ENCODE data around the gene FBH1. TPM values are rescaled to one million over a fixed set of nuclear protein-coding genes. Genes with fewer than 3 reads are reported as not detected.

Gene FBH1
- total RNA-seq, 2 experiments from 2014 or later, result 33.9 to 34.2 TPM

DNA sequence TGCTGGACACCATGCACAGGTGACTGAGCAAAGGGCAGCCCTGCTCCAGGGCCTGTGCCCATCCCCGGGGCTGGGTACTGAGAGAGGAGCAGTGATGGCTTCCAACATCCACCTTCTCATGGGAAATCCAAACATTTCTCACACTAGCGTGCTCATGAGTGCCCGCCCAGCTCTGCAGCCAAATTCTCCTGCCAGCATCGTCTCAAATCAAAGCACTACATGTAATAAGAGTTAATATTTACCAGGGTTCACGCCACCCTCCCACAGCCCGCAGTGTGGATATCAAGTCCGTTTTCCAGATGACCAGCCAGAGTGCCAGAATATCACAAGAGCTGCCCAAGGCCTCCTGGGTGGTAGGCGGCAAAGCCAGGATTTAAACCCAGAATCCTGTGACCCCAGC lies 75.2 kb downstream of the FBH1 start:
- Mint-ChIP-seq H3K27me3 (no peaks in the 10 kb centered on the region), H3K4me3 (no peak overlapping the region), H3K4me1 (ENCODE audit: low read depth) (peaks cover 5% of the 10 kb centered on the region), H3K27ac (no peak overlapping the region), H3K36me3 (ENCODE audit: low read depth) (peaks cover 11% of the 10 kb centered on the region), H3K9me3 (no peaks in the 10 kb centered on the region)
- H3K4me1 ChIP-seq (ENCODE audit: insufficient read depth, low read length), result peaks cover 4% of the 10 kb centered on the region
- ATAC-seq (ENCODE audit: poor library complexity) (no peak), DNase-seq (no peak)
- intact Hi-C loops (cut with DNase I, micrococcal nuclease), result no loop called here
- H3K27ac ChIP-seq (ENCODE audit: low read depth in 1 of 2, low read length in 2 of 2), result no peak overlapping the region
- H3K4me3 ChIP-seq (ENCODE audit: low read length), result no peak overlapping the region
- POLR2A ChIA-PET, result no interaction called here
- H3K9me3 ChIP-seq (ENCODE audit: control insufficient read depth in 1 of 2, insufficient read depth in 1 of 2, low read length in 2 of 2), result no peaks in the 10 kb centered on the region
- CTCF ChIA-PET, result no interaction called here
- H3K36me3 ChIP-seq (ENCODE audit: insufficient read depth, low read length), result peaks cover 51% of the 10 kb centered on the region
- TF ChIP-seq, protein P1, sequence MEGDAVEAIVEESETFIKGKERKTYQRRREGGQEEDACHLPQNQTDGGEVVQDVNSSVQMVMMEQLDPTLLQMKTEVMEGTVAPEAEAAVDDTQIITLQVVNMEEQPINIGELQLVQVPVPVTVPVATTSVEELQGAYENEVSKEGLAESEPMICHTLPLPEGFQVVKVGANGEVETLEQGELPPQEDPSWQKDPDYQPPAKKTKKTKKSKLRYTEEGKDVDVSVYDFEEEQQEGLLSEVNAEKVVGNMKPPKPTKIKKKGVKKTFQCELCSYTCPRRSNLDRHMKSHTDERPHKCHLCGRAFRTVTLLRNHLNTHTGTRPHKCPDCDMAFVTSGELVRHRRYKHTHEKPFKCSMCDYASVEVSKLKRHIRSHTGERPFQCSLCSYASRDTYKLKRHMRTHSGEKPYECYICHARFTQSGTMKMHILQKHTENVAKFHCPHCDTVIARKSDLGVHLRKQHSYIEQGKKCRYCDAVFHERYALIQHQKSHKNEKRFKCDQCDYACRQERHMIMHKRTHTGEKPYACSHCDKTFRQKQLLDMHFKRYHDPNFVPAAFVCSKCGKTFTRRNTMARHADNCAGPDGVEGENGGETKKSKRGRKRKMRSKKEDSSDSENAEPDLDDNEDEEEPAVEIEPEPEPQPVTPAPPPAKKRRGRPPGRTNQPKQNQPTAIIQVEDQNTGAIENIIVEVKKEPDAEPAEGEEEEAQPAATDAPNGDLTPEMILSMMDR (IDR thresholded peaks at IDR 0.05), result no peak
- H3K27me3 ChIP-seq (ENCODE audit: control insufficient read depth in 1 of 2, insufficient read depth in 2 of 2, low read length in 2 of 2), result no peaks in the 10 kb centered on the region

DNA sequence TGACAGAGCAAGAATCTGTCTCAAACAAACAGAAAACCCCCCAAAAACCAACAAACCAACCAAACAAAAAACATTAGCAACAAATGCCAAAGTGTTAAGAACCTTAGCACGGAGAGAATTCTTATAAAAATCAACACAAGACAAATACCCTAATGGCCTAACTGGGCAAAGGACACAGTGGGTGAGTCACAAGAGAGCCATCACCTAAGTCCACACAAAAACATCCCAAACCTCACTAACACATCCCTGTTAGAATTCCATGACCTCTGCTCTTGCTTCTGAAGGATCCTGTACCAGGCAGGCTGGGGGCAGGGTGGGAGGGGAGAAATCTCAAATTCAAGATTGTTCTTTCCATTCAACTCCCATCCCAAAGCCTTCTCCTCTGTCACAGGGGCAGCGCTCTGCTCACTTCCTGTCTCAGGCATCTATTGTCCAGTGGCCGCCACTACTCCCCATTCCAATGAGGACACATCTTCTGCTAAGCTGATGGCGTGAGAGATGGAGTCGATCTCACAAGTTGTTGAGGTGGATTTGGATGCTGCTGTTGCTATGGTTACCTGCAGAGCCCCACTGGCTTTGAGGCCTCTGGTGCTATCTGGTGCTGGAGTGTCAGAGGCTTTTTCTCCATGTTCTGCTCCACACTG lies 78.1 kb downstream of the FBH1 start:
- H3K9me3 ChIP-seq (ENCODE audit: control insufficient read depth in 1 of 2, insufficient read depth in 1 of 2, low read length in 2 of 2), result no peaks in the 10 kb centered on the region
- Mint-ChIP-seq H3K9me3 (no peaks in the 10 kb centered on the region), H3K4me1 (ENCODE audit: low read depth) (peaks cover 20% of the 10 kb centered on the region), H3K27me3 (no peaks in the 10 kb centered on the region), H3K4me3 (no peak overlapping the region), H3K36me3 (ENCODE audit: low read depth) (peaks cover 8% of the 10 kb centered on the region), H3K27ac (no peak overlapping the region)
- ChIA-PET POLR2A (no interaction called here), CTCF (no interaction called here)
- peaks cover 17% of the 10 kb centered on the region for H3K4me1 ChIP-seq (ENCODE audit: insufficient read depth, low read length)
- no peak overlapping the region for H3K4me3 ChIP-seq (ENCODE audit: low read length)
- peaks cover 35% of the 10 kb centered on the region for H3K36me3 ChIP-seq (ENCODE audit: insufficient read depth, low read length)
- H3K27ac ChIP-seq (ENCODE audit: low read depth in 1 of 2, low read length in 2 of 2), result no peak overlapping the region
- no peaks in the 10 kb centered on the region for H3K27me3 ChIP-seq (ENCODE audit: control insufficient read depth in 1 of 2, insufficient read depth in 2 of 2, low read length in 2 of 2)
- ATAC-seq (ENCODE audit: poor library complexity) (no peak), DNase-seq (no peak)
- TF ChIP-seq, protein P1 (IDR thresholded peaks at IDR 0.05), result no peak
- intact Hi-C loops (cut with DNase I, micrococcal nuclease), result no loop called here

DNA sequence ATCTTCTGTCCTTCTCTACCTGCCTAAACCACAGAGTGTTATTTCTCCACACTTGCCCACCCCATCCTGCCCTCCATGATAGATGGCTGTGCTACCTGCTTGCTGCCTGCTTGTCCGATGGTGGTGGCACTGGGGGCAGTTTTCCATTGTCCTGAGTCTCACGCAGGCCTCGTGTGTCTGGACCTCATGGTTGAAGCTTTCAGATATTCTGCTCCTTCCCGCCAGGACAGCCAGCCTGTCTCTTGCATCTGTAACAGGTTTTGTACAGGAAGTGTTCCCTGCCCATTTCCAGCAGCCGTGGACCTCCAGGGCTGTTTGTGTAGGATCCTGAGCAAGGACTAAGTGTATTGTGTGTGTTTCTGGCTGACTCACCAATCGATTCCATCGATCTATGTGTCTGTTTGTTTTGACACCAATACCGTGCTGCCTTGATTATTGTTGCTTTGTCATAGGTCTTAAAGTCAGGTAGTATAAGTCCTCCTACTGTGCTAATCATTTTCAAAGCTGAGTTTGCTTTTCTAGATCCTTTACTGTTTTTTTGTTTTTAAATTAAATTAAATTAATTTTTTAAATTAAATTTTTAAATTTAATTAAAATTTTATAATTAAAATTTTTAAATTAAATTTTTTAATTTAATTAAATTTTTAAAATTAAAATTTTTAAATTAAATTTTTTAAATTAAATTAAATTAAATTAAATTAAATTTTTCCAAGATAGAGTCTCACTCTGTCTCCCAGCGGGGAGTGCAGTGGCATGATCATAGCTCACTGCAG lies 78.8 kb downstream of the FBH1 start:
- Histone ChIP-seq H3K27me3 (ENCODE audit: control insufficient read depth in 1 of 2, insufficient read depth in 2 of 2, low read length in 2 of 2) (no peaks in the 10 kb centered on the region), H3K4me3 (ENCODE audit: low read length) (no peak overlapping the region), H3K9me3 (ENCODE audit: control insufficient read depth in 1 of 2, insufficient read depth in 1 of 2, low read length in 2 of 2) (no peaks in the 10 kb centered on the region), H3K4me1 (ENCODE audit: insufficient read depth, low read length) (peaks cover 17% of the 10 kb centered on the region), H3K36me3 (ENCODE audit: insufficient read depth, low read length) (peaks cover 28% of the 10 kb centered on the region), H3K27ac (ENCODE audit: low read depth in 1 of 2, low read length in 2 of 2) (no peak overlapping the region)
- DNase-seq (no peak), ATAC-seq (ENCODE audit: poor library complexity) (no peak)
- intact Hi-C loops (cut with DNase I, micrococcal nuclease), result no loop called here
- Mint-ChIP-seq H3K9me3 (no peaks in the 10 kb centered on the region), H3K4me1 (ENCODE audit: low read depth) (peaks cover 20% of the 10 kb centered on the region), H3K27ac (no peak overlapping the region), H3K27me3 (no peaks in the 10 kb centered on the region), H3K4me3 (no peak overlapping the region), H3K36me3 (ENCODE audit: low read depth) (peaks cover 8% of the 10 kb centered on the region)
- CTCF ChIA-PET, result no interaction called here
- POLR2A ChIA-PET, result no interaction called here
- TF ChIP-seq, protein P1 (IDR thresholded peaks at IDR 0.05), result no peak
